Measurements from ENCODE around the gene IL18RAP.

The IL18RAP gene

DNA sequence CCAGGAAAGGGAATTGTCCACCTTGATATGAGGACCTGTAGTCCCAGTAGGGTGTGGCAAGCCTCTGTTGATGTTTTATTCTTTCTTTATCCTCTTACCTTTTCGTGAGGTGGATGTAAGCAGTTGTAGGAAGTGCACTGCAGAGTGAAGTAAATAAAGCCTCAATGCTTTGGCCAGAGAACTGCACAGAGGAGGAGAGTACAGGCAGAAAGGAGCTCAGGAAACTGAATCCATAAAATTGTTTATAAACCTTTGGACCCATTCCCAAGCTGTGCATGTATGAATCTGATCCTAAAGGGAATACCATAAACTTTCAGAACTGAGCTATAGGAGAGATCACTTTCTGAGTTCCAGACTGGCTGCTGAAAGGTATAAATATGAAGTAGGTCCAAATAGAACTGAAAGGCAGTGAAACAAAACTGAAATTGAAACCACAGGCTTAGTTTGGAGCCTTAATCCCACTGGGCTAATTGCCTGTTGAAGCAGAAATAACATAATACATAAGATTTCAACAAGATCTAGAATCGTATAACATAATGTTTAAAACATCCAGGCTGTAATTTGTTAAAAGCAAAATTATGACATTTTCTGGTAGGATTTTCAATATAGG, 32.2 kb downstream of the IL18RAP start:
- no peaks in the 10 kb centered on the region for H3K27me3 ChIP-seq (ENCODE audit: insufficient read depth, poor library complexity, severe bottlenecking)

DNA sequence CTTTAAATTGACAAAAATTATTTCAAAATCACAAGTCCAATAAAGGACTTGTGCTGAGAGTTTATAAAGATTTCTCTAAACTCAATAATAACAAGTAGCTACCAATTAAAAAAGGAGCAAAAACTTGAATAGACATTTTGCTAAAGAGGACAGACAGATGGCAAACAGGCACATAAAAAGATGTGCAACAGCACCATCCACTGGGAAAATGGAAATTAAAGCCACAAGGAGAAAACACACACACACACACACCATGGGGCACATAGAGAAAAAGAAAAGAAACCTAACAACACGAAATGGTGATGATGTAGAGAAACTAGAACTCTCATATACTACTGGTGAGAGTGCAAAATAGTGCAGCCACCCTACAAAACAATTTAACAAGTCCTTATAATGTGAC, 37.5 kb downstream of the IL18RAP start:
- TF ChIP-seq, protein P1, sequence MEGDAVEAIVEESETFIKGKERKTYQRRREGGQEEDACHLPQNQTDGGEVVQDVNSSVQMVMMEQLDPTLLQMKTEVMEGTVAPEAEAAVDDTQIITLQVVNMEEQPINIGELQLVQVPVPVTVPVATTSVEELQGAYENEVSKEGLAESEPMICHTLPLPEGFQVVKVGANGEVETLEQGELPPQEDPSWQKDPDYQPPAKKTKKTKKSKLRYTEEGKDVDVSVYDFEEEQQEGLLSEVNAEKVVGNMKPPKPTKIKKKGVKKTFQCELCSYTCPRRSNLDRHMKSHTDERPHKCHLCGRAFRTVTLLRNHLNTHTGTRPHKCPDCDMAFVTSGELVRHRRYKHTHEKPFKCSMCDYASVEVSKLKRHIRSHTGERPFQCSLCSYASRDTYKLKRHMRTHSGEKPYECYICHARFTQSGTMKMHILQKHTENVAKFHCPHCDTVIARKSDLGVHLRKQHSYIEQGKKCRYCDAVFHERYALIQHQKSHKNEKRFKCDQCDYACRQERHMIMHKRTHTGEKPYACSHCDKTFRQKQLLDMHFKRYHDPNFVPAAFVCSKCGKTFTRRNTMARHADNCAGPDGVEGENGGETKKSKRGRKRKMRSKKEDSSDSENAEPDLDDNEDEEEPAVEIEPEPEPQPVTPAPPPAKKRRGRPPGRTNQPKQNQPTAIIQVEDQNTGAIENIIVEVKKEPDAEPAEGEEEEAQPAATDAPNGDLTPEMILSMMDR (IDR thresholded peaks at IDR 0.05; ENCODE audit: insufficient read depth, low read length), result no peak
- TF ChIP-seq, protein P2, sequence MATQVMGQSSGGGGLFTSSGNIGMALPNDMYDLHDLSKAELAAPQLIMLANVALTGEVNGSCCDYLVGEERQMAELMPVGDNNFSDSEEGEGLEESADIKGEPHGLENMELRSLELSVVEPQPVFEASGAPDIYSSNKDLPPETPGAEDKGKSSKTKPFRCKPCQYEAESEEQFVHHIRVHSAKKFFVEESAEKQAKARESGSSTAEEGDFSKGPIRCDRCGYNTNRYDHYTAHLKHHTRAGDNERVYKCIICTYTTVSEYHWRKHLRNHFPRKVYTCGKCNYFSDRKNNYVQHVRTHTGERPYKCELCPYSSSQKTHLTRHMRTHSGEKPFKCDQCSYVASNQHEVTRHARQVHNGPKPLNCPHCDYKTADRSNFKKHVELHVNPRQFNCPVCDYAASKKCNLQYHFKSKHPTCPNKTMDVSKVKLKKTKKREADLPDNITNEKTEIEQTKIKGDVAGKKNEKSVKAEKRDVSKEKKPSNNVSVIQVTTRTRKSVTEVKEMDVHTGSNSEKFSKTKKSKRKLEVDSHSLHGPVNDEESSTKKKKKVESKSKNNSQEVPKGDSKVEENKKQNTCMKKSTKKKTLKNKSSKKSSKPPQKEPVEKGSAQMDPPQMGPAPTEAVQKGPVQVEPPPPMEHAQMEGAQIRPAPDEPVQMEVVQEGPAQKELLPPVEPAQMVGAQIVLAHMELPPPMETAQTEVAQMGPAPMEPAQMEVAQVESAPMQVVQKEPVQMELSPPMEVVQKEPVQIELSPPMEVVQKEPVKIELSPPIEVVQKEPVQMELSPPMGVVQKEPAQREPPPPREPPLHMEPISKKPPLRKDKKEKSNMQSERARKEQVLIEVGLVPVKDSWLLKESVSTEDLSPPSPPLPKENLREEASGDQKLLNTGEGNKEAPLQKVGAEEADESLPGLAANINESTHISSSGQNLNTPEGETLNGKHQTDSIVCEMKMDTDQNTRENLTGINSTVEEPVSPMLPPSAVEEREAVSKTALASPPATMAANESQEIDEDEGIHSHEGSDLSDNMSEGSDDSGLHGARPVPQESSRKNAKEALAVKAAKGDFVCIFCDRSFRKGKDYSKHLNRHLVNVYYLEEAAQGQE (IDR thresholded peaks at IDR 0.05; ENCODE audit: insufficient replicate concordance, low read depth), result no peak
- TF ChIP-seq POLR2AphosphoS5 (IDR thresholded peaks at IDR 0.05; ENCODE audit: low read depth), result no peak
- TF ChIP-seq SPI1 (IDR thresholded peaks at IDR 0.05; ENCODE audit: borderline replicate concordance, low read depth), result no peak
- no peak for TF ChIP-seq GABPA (IDR thresholded peaks at IDR 0.05; ENCODE audit: low read depth)
- Histone ChIP-seq H3K4me3 (replicated peaks; ENCODE audit: insufficient read depth, low read length) (no peak overlapping the region), H3K27me3 (ENCODE audit: insufficient read depth, poor library complexity, severe bottlenecking) (peaks cover 2% of the 10 kb centered on the region), H3K27ac (replicated peaks) (no peak overlapping the region)
- DNase-seq (ENCODE audit: low read depth in 1 of 2, low spot score in 1 of 2), result no peak

More for the DNA sequence above, 32.2 kb downstream of the IL18RAP start:
- no peak overlapping the region for H3K4me3 ChIP-seq (replicated peaks; ENCODE audit: insufficient read depth, low read length)
- no peak for TF ChIP-seq SPI1 (IDR thresholded peaks at IDR 0.05; ENCODE audit: borderline replicate concordance, low read depth)
- TF ChIP-seq GABPA (IDR thresholded peaks at IDR 0.05; ENCODE audit: low read depth), result no peak
- TF ChIP-seq, protein P1 (IDR thresholded peaks at IDR 0.05; ENCODE audit: insufficient read depth, low read length), result no peak
- TF ChIP-seq, protein P2 (IDR thresholded peaks at IDR 0.05; ENCODE audit: insufficient replicate concordance, low read depth), result no peak
- no peak for TF ChIP-seq POLR2AphosphoS5 (IDR thresholded peaks at IDR 0.05; ENCODE audit: low read depth)
- no peak overlapping the region for H3K27ac ChIP-seq (replicated peaks)
- no peak for DNase-seq (ENCODE audit: low read depth in 1 of 2, low spot score in 1 of 2)

DNA sequence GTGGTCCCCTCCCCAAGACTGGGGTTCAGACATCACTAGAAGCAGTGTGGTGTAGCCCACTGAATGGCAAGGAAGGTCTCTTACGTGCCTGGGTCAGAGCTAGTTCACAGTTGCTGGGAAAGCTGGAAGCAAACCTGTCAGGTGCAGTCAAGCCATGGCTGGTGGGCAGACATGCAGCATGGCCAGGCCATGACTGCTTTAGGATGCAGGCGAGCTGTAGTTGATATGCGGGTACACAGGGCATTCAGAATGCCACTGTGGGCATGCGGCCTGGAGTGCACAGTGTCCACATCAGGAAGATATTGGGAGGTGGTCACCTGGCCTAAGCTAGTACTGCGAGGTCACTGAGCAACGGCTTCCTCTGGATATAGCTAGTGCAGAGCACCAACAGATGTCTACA, 38.2 kb downstream of the IL18RAP start:
- Histone ChIP-seq H3K27ac (replicated peaks) (no peak overlapping the region), H3K4me3 (replicated peaks; ENCODE audit: insufficient read depth, low read length) (no peak overlapping the region)

More for the DNA sequence above, 38.2 kb downstream of the IL18RAP start:
- DNase-seq (ENCODE audit: low read depth in 1 of 2, low spot score in 1 of 2), result no peak
- TF ChIP-seq SPI1 (IDR thresholded peaks at IDR 0.05; ENCODE audit: borderline replicate concordance, low read depth), result no peak
- no peak for TF ChIP-seq GABPA (IDR thresholded peaks at IDR 0.05; ENCODE audit: low read depth)
- TF ChIP-seq, protein P1 (IDR thresholded peaks at IDR 0.05; ENCODE audit: insufficient read depth, low read length), result no peak
- no peak for TF ChIP-seq POLR2AphosphoS5 (IDR thresholded peaks at IDR 0.05; ENCODE audit: low read depth)
- TF ChIP-seq, protein P2 (IDR thresholded peaks at IDR 0.05; ENCODE audit: insufficient replicate concordance, low read depth), result no peak
- H3K27me3 ChIP-seq (ENCODE audit: insufficient read depth, poor library complexity, severe bottlenecking), result peaks cover 2% of the 10 kb centered on the region

All from HL-60 (cell line).